IPS-NIHi7 (cell line): Measurements from ENCODE around the gene SRRM4.
"Not testable (repeated sequence)": the region's sequence is repeated elsewhere in the genome, so short reads cannot be mapped to it uniquely, and the experiment has no call there.

Experiments used
- DNase-seq: peaks from one replicate; pipeline ENCODE4 v3.0.0; 2012; ENCODE audit warnings: mixed read lengths; ENCODE audit errors: extremely low spot score

SRRM4 gene

GRCh38 chr12:118981285-118982211 lies at the start of gene SRRM4:
TSS of gene SRRM4 (plus strand) at chr12:118981541. CDS start at chr12:118981883, 342 bp downstream.
- peak; percentile 86 for DNase-seq

DNA sequence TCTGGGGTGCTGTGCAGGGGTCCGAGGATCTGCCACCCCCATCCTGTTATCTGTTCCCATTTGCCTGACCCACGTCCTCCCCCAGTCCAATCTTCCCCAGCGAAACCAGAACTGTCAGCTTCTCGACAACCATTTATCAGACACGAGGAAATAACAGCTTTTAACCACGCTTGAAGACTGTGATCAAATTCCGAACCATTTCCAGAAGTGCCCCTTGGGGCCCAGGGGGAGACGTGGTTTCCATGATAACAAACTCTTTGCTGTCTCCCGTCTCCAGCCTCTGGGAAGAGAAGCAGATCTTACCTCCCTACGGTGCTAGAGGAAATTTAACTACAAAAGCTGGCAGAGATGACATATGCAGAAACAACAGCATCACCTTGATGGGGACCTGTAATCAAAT lies 35.1 kb upstream of the SRRM4 start:
- no peak for DNase-seq

GRCh38 chr12:118958520-118958919 lies 22.8 kb upstream of the SRRM4 start:
- DNase-seq: peak; percentile 24

DNA sequence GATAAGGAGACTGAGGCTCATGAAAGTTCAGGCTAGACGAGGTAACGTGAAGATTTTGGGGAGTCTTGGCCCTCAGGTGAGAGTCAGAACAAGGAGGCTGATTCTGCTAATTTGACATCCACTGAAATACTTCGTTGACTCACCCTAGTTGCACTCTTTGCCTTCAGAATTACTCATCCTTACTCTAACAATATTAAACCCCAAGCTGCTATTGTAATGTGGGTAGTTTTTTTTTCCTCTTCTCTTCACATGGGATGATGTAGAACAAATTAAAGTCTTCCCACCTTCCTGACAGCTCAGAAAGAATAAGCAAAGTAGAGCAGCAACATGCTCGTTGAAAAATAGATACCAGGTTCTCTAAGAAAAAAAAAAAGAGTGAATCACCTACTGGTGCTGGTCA lies 22.0 kb upstream of the SRRM4 start:
- DNase-seq: no peak

GRCh38 chr12:118959985-118960560 lies 21.3 kb upstream of the SRRM4 start:
- DNase-seq: no peak

GRCh38 chr12:118960865-118961264 lies 20.5 kb upstream of the SRRM4 start:
- no peak for DNase-seq

GRCh38 chr12:118964988-118965387 lies 16.4 kb upstream of the SRRM4 start:
- no peak for DNase-seq

DNA sequence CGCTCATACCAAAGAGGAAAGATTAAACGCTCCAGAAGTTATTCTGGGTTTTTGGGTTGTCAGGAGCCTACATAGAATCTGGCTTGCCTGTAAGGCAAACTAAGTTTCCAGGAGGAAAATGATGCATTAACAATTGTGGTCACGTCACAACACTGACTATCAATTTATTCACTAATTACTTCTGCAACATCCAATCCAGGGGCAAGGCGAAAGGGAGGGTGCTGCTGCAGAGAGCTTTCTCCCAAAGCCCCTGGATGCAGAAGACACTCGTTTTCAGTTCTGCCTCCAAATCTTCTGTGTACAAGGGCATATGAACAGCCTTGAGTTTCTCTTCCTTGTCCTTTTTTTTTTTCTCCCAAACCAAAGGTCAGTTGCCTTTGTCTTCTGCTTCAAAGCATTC lies 10.5 kb upstream of the SRRM4 start:
- DNase-seq: no peak

GRCh38 chr12:118972982-118973381 lies 8.4 kb upstream of the SRRM4 start:
- DNase-seq: no peak

DNA sequence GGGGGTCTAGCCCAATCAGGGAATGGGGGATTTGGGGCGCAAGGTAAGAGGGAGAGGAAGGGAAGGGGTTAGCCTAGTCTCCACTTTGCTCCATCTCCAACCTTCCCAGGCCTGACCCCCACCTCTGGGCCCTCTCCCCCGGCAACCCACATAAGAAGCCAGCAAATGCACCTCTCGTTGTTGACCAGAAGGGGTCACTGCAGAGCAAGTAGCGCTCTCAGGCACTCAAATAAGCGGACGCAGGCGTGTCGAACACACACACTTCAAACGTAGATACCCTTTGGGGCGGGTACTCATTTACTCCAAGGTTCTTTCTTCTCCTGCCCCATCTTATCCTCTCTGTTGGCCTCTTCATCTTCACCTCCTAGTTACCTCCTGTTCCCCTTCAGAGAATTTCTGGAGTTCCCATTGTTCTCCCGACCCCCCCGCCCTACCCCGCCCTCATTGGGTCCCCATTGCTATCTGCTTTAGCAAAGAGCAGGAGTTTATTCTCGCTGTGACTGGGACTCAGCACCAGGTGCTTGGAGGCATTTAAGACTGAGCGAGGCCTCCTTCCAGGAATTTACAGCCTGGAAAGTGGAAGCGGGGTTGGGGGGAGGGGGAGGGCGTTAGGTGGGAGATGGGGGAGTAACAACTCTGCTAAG lies 1.5 kb upstream of the SRRM4 start:
- DNase-seq: peak; percentile 91

- DNase-seq: peak; percentile 43
These were observed 830 bp upstream of the SRRM4 start for GRCh38 chr12:118980407-118981014.

GRCh38 chr12:118982302-118982701 lies 961 bp downstream of the SRRM4 start:
- DNase-seq: no peak

DNA sequence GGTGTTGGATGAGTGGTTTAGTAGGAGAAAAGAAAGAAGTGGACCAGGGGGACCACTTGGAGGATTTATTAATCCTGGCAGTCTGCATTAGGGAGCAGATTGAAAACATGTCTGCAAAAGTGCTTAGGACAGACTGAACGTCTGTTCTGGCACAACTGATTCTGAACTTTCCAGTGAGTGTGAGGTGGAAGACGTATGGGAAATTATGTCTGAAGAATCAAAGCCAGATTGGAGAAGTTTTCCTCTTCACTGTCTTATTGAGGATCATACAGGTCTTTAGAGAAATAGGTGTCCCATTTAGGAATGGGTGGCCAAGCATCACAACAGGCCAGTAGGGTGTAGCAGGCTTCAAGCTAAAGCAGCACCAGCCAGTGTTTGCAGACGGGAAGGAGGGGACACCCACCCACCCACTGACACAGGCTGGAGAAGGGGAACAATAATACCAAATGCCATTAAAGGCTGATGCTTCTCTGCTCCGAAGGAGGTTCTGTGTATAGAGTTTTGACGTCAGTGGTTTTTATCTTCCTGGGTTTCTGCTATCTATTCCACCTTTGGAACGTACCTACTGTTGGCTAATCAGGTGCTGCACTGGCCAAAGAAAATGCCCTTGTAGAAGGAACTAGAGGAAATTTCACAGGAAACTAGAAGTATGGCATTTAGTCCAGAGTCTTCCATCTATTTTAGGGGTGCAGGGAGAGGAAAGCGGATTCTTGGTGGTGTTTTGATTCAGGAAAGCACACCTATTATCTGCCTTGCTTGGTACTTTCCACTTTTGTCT lies 1.8 kb downstream of the SRRM4 start:
- DNase-seq: no peak

DNA sequence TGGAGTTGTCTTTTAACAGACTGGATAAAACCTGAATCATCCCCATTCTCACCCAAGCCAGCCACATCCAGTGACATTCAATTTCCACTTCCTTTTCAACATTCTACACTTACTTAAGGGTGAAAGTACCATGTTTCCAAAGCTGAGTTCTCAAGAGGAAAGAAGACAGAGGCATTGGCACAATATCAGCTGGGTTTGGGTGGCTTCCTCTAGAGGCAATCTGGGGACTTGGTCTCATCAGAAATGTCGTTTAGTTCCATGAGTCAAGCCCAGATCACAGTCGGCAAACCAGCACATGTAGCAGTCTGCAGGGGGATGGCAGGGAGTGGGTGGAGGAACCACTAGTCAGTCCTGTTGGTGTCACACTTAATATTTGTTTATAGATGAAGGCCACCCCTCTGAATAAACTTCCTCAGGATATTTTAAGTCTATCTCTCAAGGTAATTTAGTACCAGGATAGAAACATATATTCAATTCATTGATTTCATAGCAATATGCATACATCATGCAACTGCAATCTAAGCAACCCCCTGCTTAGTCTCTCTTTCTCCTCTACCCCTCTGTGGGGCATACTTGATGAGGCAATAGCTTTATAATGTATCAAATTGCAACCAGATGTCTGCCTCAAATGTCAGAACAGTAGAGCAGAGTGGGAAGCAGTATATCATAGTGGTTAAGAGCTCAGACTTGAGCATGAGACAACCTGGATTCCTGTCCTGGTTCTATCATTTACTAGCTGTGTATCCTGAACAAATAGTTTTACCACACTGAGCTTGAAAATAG lies 3.0 kb downstream of the SRRM4 start:
- DNase-seq: no peak

DNA sequence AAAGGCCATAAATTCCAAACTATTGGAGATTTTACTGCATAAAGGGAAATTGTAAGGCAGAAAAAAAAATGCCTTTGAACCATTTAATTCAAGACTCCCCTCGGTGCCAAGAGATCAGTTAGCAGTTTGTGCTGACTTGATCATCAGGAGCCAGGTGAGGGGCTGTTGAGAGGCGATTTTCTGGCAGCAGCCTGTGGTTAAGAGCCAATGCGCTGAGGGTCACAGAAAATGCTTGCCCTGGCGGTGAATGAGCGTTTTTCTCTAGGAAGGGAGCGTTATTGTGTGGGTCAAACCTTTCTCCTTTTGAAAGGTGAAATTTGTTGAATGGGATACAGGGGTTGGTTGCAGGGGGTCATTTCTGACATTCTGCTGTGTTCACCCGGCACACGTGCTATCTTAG lies 4.7 kb downstream of the SRRM4 start:
- DNase-seq: peak; percentile 28

DNA sequence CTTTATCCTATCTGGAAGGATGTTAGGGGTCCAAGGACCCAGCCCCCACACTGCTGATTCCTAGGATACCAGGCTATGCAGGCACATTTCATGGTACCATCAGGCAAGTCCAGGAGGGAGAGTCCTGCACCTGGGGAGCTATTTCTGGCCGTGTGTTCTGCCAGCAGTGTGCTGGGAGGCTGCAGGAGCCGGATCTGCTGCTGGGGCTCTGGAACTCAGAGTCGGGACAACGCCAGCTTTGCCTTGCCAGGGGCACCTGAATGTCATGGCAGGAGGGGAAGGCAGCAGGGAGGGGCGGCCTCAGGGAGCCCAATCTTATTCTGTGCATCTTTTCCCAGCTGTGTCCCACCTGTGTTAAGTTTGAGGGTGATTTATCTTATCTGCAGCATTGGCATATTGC lies 17.8 kb downstream of the SRRM4 start:
- DNase-seq: no peak

GRCh38 chr12:119005085-119005484 lies 23.7 kb downstream of the SRRM4 start:
- DNase-seq: no peak

DNA sequence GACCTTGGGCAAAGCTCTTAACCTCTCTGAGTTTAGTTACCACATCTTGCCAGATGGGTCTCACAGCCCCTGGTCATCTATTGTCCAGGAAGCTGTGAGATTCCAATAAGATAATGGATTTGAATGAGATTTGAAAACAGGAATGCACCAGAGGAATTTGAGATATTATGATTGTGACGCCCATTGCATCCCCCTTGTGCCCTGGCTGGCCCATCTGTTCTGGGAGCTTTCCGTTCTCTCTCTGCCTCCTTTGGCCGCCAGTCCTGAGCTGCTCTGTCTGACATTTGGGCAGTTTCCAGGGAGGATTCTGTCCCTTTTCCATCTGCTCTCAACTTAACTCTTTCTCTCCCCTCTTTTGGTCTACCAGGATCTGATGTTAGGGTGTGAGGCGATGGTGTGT lies 24.6 kb downstream of the SRRM4 start:
- DNase-seq: no peak

GRCh38 chr12:119006746-119007145 lies 25.4 kb downstream of the SRRM4 start:
- no peak for DNase-seq

DNA sequence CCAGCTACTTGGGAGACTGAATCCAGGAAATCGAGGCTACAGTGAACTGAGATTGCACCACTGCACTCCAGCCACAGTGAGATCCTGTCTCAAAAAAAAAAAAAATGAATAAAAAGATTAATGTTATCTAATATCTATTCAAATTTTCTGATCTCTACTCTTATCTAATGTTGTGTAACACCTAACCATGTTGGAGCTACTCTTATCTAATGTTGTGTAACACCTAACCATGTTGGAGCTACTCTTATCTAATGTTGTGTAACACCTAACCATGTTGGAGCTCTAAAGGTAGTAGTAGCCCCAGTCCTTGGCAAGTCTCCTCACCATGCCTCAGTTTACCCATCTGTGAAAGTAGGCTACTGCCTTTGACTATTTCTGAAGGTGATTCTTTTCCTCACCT lies 26.9 kb downstream of the SRRM4 start:
- DNase-seq: not testable (repeated sequence)
